Neural cell (in vitro differentiated cells): ENCODE measurements around the gene FSTL5. TPM values are rescaled to one million over a fixed set of nuclear protein-coding genes. Genes with fewer than 3 reads are reported as not detected.

Source experiments
- H2AFZ ChIP-seq: fragments of 200-600, 300-800 bp; sonication (generic), shearing (Covaris generic); 2 replicates; pipeline ENCODE4 v1.6.0; 2014; ENCODE audit warnings: low read depth, mild to moderate bottlenecking, antibody characterized with exemption, low read length, moderate library complexity
- H3F3A ChIP-seq: fragments of 200-600 bp; shearing (Covaris generic); 2 replicates; pipeline ENCODE4 v1.6.1; 2016; ENCODE audit warnings: mild to moderate bottlenecking, moderate library complexity, mixed read lengths, antibody characterized with exemption, low read length; ENCODE audit not compliant: insufficient read depth, poor library complexity, severe bottlenecking
- H3K27ac ChIP-seq: fragments of 200-600, 300-800 bp; sonication (generic), shearing (Covaris generic); 2 replicates; pipeline ENCODE4 v1.5.1; 2014; ENCODE audit warnings: mild to moderate bottlenecking, low read length, moderate library complexity
- H3K27me3 ChIP-seq: fragments of 300-800, 200-600 bp; sonication (generic), shearing (Covaris generic); 2 replicates; pipeline ENCODE4 v1.6.0; 2014; ENCODE audit warnings: mild to moderate bottlenecking, low read depth, low read length, moderate library complexity; ENCODE audit not compliant: insufficient read depth
- H3K36me3 ChIP-seq: fragments of 300-800, 200-600 bp; sonication (generic), shearing (Covaris generic); 2 replicates; pipeline ENCODE4 v1.5.1; 2014; ENCODE audit warnings: mild to moderate bottlenecking, antibody characterized with exemption, low read length, moderate library complexity; ENCODE audit not compliant: insufficient read depth
- H3K4me2 ChIP-seq: fragments of 300-800, 200-600 bp; sonication (generic), shearing (Covaris generic); 2 replicates; pipeline ENCODE4 v1.6.0; 2014; ENCODE audit warnings: mild to moderate bottlenecking, low read length
- H3K4me3 ChIP-seq: fragments of 300-800, 200-600 bp; sonication (generic), shearing (Covaris generic); 2 replicates; pipeline ENCODE4 v1.5.1; 2014; ENCODE audit warnings: mild to moderate bottlenecking, low read length, moderate library complexity
- H3K79me2 ChIP-seq: fragments of 200-600 bp; shearing (Covaris generic); replicated peaks from 2 replicates; pipeline ENCODE4 v1.6.0; 2014; ENCODE audit warnings: mild to moderate bottlenecking, low read length, moderate library complexity; ENCODE audit not compliant: insufficient read depth
- H3K9ac ChIP-seq: fragments of 300-800, 200-600 bp; sonication (generic), shearing (Covaris generic); 2 replicates; pipeline ENCODE4 v1.6.1; 2016; ENCODE audit warnings: mild to moderate bottlenecking, low read length, mixed read lengths
- H3K9me2 ChIP-seq: fragments of 200-600 bp; shearing (Covaris generic); 2 replicates; pipeline ENCODE4 v1.6.1; 2016; ENCODE audit warnings: mild to moderate bottlenecking, low read length, mixed read lengths; ENCODE audit not compliant: insufficient read depth
- H3K9me3 ChIP-seq: fragments of 200-600, 300-800 bp; sonication (generic), shearing (Covaris generic); 2 replicates; pipeline ENCODE4 v1.6.1; 2016; ENCODE audit warnings: mild to moderate bottlenecking, mixed run types, low read length, moderate library complexity, mixed read lengths
- H4K20me1 ChIP-seq: fragments of 200-600 bp; shearing (Covaris generic); 2 replicates; pipeline ENCODE4 v1.6.1; 2016; ENCODE audit warnings: mild to moderate bottlenecking, mixed run types; ENCODE audit not compliant: insufficient read depth
- CTCF ChIP-seq: fragments of 450-650 bp; IDR thresholded peaks from 2 replicates; pipeline ENCODE4 v1.5.1; 2014; ENCODE audit warnings: antibody characterized with exemption, mild to moderate bottlenecking, moderate library complexity; ENCODE audit not compliant: poor library complexity, severe bottlenecking
- EP300 ChIP-seq: fragments of 450-650 bp; conservative IDR thresholded peaks from 2 replicates; pipeline ENCODE4 v1.6.1; 2014; ENCODE audit warnings: antibody characterized with exemption, mild to moderate bottlenecking, moderate library complexity; ENCODE audit not compliant: poor library complexity, severe bottlenecking
- EZH2 ChIP-seq: fragments of 200-600, 300-800 bp; shearing (Covaris generic), sonication (generic); IDR thresholded peaks from 2 replicates; pipeline ENCODE4 v1.6.1; 2014; ENCODE audit warnings: antibody characterized with exemption, low read length, borderline replicate concordance, mild to moderate bottlenecking; ENCODE audit not compliant: insufficient read depth, poor library complexity, severe bottlenecking
- MXI1 ChIP-seq: fragments of 450-650 bp; conservative IDR thresholded peaks from 2 replicates; pipeline ENCODE4 v1.6.1; 2014; ENCODE audit warnings: antibody characterized with exemption, mild to moderate bottlenecking; ENCODE audit not compliant: poor library complexity, severe bottlenecking
- POLR2AphosphoS5 ChIP-seq: IDR thresholded peaks from 2 replicates; pipeline ENCODE4 v1.6.1; 2012
- RAD21 ChIP-seq: fragments of 450-650 bp; conservative IDR thresholded peaks from 2 replicates; pipeline ENCODE4 v1.6.1; 2014; ENCODE audit warnings: antibody characterized with exemption, mild to moderate bottlenecking, moderate library complexity
- REST ChIP-seq: IDR thresholded peaks from 2 replicates; pipeline ENCODE4 v1.6.1; 2012; ENCODE audit warnings: borderline replicate concordance
- SMC3 ChIP-seq: fragments of 450-650 bp; conservative IDR thresholded peaks from 2 replicates; pipeline ENCODE4 v1.6.1; 2014; ENCODE audit warnings: antibody characterized with exemption, mild to moderate bottlenecking, moderate library complexity; ENCODE audit not compliant: poor library complexity
- TAF1 ChIP-seq: IDR thresholded peaks from 2 replicates; pipeline ENCODE4 v1.6.1; 2012; ENCODE audit warnings: low read depth
- polyA plus RNA-seq: library from polyadenylated mRNA; depleted of rRNA; stranded (reverse); fragments of >200 nt; gene quantifications from 2 replicates; pipeline ENCODE4 v1.2.3, GENCODE V29; 2014

Gene FSTL5
- polyA plus RNA-seq, 1 donor from 2014 or later = 6.8 TPM

GRCh38 chr4:162117051-162117450, 46.7 kb downstream of the FSTL5 start:
- H2AFZ ChIP-seq = no peak overlapping the region
- peaks cover 37% of the 10 kb centered on the region for H3K27me3 ChIP-seq
- H3K9me3 ChIP-seq = no peaks in the 10 kb centered on the region
- no peaks in the 10 kb centered on the region for H3K79me2 ChIP-seq
- no peaks in the 10 kb centered on the region for H3K9me2 ChIP-seq
- peaks cover 3% of the 10 kb centered on the region for H3F3A ChIP-seq
- H3K36me3 ChIP-seq = no peaks in the 10 kb centered on the region
- no peak overlapping the region for H3K4me2 ChIP-seq
- no peak overlapping the region for H3K9ac ChIP-seq
- no peaks in the 10 kb centered on the region for H4K20me1 ChIP-seq
- no peak overlapping the region for H3K27ac ChIP-seq
- H3K4me3 ChIP-seq = no peak overlapping the region
- no peak for TF ChIP-seq MXI1
- TF ChIP-seq SMC3 = no peak
- no peak for TF ChIP-seq CTCF
- no peak for TF ChIP-seq POLR2AphosphoS5
- no peak for TF ChIP-seq REST
- no peak for TF ChIP-seq EZH2
- TF ChIP-seq EP300 = no peak
- no peak for TF ChIP-seq RAD21
- no peak for TF ChIP-seq TAF1

- peaks cover 40% of the 10 kb centered on the region for H3K27me3 ChIP-seq
- TF ChIP-seq CTCF (no peak), MXI1 (no peak), POLR2AphosphoS5 (no peak), TAF1 (no peak), EP300 (no peak), REST (no peak), RAD21 (no peak), SMC3 (no peak), EZH2 (no peak)
- no peak overlapping the region for H3K9ac ChIP-seq
- no peaks in the 10 kb centered on the region for H3K9me2 ChIP-seq
- H4K20me1 ChIP-seq = no peaks in the 10 kb centered on the region
- H3K27ac ChIP-seq = no peak overlapping the region
- no peak overlapping the region for H3K4me3 ChIP-seq
- no peaks in the 10 kb centered on the region for H3K79me2 ChIP-seq
- no peak overlapping the region for H3K4me2 ChIP-seq
- H3K9me3 ChIP-seq = no peaks in the 10 kb centered on the region
- H3F3A ChIP-seq = peaks cover 3% of the 10 kb centered on the region
- no peak overlapping the region for H2AFZ ChIP-seq
- no peaks in the 10 kb centered on the region for H3K36me3 ChIP-seq
Measured at GRCh38 chr4:162116095-162116779, 47.6 kb downstream of the FSTL5 start.
